Activated CD4-positive, alpha-beta T cell treated with anti-CD3 and anti-CD28 coated beads for 1 hour (primary cell): ENCODE measurements around the gene LRRC25.
"Not testable (repeated sequence)": the region's sequence is repeated elsewhere in the genome, so short reads cannot be mapped to it uniquely, and the experiment has no call there.

Experiments
- DNase-seq: peaks from one replicate; pipeline ENCODE4 v3.0.0-alpha.2; 2020

LRRC25 gene

DNA sequence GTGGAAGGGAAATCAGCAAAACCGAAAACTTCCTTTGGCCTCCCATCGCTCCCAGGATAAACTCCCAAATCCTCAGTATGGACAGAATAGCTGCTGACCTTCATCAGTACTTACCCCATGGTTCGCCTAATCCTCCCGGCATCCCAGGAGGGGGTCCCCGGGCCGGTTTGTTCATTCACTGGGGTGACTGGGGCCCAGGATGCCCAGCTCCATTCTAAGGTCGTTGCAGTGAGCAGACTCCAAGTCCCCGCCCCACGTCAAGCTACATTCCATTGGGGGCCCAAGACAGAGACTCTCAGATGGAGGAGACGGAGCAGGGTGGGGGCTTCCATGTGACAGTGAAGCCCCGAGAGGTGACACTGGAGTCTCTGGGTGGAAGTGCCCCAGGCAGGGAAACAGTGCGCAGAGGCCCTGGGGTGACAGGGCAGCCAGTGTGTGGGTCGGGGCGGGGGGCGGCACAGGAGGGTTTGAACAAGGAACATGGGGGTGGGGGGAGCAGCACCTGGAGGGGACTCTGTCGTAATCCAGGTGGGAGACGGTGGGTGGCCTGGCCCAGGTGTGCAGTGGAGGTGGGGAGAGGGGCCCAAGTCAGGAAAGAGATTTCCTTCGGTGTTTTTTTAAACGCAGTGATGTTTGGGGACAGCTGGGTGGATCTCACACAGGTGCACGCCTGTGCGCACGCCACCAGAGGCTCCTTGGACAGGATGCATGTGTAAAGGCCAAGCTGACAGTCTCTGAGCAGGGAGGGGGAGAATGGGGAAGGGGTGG is 26.9 kb upstream of the LRRC25 start:
- DNase-seq: no peak

GRCh38 chr19:18423258-18424020 is 26.0 kb upstream of the LRRC25 start:
- no peak for DNase-seq

DNA sequence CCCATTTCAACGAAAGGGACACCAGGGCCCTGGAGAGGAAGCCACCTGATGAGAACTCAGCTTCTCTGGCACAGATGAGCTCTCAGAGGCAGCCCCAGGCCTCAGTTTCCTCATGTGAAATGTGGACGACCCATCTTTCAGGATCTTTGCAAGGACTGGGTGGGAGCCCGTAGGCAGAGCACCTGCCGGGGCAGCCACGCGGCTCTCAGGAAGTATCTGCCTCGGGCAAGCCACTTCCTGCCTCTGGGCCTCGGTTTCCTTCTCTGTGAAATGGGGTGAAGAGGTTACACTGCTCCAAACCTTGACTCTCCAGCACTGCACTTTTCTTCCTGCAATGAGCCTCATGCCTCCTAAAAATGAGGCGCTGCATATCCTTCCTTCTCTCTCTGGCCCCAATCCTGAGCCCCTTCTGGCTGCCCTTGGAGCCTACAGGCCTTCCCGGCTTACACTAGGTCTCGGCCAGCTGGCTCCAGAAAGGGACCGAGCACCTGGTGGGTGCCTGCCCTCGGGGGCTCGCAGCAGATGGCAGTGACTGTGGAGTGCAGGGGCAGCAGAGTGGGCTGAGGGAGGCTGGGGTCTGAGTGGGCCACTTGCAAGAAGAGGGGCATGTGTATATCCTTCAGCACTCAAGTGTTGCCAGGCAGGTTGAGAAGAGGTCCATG is 25.2 kb upstream of the LRRC25 start:
- no peak for DNase-seq

DNA sequence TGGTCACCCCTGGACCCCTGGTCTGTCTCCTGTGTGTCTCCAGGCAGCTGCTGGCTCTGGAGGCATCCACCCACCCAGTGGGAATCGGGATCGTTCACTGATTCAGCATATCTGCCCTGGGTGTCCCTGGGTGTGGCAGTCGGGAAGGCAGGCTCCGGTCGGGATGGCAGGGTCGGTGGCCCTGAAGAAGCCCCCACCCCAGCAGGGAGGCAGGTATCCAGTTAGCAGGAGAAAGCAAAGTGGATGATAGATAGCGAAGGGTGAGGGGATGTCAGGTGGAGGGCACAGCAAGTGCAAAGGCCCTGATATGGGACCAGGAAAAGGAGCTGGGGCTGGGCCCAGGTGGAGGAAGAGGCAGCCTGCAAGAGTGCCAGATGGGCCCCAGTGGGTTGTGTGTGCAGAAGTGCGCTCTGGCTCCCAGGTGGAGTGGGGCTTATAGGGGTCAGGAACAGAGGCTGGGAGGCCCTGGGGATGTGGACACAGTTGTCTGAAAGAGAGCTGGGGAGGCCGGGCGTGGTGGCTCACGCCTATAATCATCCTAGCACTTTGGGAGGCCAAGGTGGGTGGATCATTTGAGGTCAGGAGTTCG is 24.0 kb upstream of the LRRC25 start:
- DNase-seq: no peak

- no peak for DNase-seq
Observed at GRCh38 chr19:18420930-18421329, 23.5 kb upstream of the LRRC25 start.

DNA sequence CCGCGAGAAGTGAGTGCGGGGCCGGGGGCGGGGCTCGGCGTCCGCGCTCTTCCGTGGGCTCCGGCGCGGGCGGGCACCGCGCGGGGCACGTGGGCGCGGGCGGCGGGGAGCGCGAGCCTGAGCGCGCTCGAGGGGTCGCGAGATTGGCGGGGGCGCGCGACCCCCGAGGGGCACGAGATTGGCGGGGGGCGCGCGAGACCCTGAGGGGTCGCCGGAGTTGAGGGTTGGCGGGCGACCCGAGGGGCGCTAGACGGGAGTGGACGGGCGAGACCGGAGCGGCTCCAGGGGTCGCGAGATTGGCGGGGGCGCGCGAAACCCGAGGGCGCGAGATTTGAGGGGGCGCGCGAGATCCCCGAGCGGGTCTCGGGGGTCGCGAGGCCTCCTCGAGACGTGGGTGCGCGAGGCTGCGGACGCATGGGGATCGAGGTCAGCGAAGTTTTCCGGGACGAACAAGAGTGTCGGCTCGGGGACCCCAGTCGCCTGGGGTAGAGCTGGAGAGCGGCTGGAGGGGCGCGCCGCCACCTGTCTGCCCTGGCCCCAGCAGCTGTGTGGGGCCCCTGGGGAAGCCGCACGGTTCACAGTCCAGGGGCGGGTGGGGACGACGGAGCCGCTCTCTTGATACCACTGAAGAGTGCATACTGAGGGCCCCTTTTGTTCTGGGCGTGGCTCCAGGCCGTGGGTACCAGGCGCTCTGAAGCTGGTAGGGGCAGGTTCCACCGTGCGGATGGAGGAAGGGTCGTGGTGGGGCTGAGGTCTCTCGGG is 22.5 kb upstream of the LRRC25 start:
- no peak for DNase-seq

- DNase-seq: peak; percentile 48
Observed at GRCh38 chr19:18419195-18419698, 21.8 kb upstream of the LRRC25 start, which contains the start of gene SSBP4. SSBP4 (plus strand) TSS chr19:18419398; CDS start chr19:18419649, 251 bp downstream.

GRCh38 chr19:18418483-18419194 is 21.2 kb upstream of the LRRC25 start:
- DNase-seq: no peak

DNA sequence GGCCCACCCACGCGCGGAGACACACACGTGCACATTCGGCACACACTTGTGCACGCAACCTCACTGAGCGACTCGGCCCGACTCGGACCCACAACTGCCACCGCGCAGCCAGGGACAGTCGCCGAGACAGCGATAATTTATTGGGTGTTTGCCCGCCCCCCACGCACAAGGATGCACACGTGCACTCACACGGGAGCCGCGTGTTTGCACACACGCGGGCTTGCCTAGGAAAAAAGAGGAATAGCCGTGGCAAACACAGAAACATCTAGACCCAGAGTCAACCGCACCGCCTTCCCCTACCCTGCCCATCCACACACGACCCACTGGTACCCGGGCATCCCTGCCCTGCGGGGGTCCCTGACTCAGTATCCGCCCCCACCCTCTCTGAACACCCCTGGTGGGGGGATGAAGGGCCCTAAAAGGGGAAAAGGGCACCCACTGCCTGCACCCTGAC is 20.6 kb upstream of the LRRC25 start:
- DNase-seq: no peak

GRCh38 chr19:18417250-18418028 is 20.0 kb upstream of the LRRC25 start:
- no peak for DNase-seq

GRCh38 chr19:18416778-18417249 is 19.4 kb upstream of the LRRC25 start:
- DNase-seq: no peak

- DNase-seq: no peak
Observed at GRCh38 chr19:18415178-18415867, 17.9 kb upstream of the LRRC25 start.

GRCh38 chr19:18414504-18415177 is 17.2 kb upstream of the LRRC25 start:
- no peak for DNase-seq

GRCh38 chr19:18412610-18413239 is 15.3 kb upstream of the LRRC25 start:
- no peak for DNase-seq

DNA sequence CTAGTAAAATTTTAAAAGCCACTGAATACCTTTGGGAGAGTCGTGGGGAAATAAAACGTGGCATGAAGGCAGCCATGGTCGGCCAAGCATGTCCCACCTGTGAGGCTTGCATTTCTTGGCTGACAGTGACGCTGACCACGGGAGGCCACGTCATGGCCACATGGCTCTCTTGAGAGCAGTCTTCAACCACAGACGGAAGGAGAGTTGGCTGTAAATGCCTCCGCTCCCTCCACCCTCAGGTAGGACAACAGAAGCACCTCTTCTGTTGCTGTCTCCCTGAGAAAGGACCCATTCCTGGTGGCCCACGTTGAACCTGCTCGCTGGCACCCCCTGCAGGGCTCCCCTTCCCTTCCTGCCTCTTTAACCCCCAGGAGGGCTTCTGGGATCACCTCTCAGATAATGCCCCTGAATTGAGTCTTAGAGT is 10.6 kb upstream of the LRRC25 start:
- DNase-seq: no peak

- DNase-seq: no peak
Observed at GRCh38 chr19:18406749-18407148, 9.3 kb upstream of the LRRC25 start.

DNA sequence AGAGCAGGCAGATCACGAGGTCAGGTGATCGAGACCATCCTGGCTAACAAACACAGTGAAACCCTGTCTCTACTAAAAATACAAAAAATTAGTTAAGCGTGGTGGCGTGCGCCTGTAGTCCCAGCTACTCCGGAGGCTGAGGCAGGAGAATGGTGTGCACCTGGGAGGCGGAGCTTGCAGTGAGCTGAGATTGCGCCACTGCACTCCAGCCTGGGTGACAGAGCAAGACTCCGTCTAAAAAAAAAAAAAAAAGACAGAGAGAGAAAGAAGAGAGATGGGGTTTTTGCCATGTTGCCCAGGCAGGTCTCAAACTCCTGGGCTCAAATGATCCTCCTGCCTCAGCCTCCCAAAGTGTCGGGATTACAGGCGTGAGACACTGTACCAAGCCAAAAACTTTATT is 8.3 kb upstream of the LRRC25 start:
- not testable (repeated sequence) for DNase-seq

DNA sequence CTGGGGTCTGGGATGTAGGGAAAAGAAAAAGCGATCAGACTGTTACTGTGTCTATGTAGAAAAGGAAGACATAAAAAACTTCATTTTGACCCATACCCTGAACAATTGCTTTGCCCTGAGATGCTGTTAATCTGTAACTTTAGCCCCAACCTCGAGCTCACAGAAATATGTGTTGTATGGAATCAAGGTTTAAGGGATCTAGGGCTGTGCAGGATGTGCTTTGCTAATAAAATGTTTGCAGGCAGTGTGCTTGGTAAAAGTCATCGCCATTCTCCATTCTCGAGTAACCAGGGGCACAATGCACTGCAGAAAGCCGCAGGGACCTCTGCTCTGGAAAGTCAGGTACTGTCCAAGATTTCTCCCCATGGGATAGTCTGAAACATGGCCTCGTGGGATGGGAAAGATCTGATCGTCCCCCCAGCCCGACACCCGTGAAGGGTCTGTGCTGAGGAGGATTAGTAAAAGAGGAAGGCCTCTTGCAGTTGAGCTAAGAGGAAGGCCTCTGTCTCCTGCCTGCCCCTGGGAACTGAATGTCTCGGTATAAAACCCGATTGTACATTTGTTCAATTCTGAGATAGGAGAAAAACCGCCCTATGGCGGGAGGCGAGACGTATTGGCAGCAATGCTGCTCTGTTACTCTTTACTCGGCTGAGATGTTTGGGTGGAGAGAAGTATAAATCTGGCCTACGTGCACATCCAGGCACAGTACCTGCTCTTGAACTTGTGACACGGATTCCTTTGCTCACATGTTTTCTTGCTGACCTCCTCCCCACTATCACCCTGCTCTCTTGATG is 5.2 kb upstream of the LRRC25 start:
- DNase-seq: not testable (repeated sequence)
